Ramos (cell line): ENCODE measurements around the gene SPEF1.

Source experiments
- in situ Hi-C: fragments of 300-500 bp; cut with MboI; formaldehyde crosslinking; loops from one replicate; pipeline ENCODE4 v1.14.3; 2022; ENCODE audit warnings: low sequenced_read_pairs; ENCODE audit not compliant: unreplicated experiment

The SPEF1 gene

DNA sequence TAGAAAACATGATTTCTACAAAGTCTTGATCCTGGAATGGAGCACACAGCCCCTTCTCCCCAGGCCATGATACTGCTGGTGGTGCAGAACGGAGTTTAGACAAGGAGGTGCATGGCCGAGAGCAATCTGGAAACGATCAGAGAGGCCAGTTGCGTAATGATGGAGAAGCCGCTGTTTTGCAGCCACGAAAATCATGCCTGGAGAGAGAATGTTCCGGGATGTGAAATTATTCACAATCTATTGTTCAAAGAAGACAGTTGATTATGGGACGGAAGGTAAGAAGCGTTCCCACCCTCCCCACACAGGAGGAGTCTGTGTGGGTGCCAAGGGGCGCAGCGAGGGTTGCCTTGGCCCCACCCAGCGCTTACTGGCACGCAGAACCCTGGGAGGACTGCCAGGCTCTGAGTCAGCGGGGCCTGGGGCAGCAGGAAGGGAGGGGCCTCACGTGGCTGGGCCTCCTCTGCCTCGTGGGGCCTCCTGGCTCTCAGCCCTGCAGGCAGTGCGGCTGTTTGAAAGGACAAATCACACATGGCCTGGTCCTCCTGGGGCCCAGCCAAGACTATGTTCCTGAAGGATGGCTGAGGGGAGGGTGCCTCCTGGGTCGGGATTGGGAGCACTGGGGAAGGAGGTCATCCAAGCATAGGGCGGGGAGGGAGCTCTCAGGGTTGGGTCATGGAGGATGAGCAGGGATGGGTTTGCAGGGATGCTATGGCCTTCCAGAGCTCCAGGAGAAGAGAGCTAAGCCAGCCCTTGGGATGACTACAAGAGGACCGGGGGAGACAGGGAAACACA lies 30.4 kb upstream of the SPEF1 start:
- in situ Hi-C loops: no loop called here

- in situ Hi-C loops: no loop called here
These were observed 27.3 kb upstream of the SPEF1 start for GRCh38 chr20:3808544-3808943.

DNA sequence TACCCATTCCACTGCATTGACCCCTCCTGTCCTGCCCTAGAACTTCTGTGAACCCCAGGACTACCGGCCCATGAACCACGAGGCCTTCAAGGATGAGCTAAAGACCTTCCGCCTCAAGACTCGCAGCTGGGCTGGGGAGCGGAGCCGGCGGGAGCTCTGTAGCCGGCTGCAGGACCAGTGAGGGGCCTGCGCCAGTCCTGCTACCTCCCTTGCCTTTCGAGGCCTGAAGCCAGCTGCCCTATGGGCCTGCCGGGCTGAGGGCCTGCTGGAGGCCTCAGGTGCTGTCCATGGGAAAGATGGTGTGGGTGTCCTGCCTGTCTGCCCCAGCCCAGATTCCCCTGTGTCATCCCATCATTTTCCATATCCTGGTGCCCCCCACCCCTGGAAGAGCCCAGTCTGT lies 23.5 kb upstream of the SPEF1 start:
- in situ Hi-C loops: no loop called here

DNA sequence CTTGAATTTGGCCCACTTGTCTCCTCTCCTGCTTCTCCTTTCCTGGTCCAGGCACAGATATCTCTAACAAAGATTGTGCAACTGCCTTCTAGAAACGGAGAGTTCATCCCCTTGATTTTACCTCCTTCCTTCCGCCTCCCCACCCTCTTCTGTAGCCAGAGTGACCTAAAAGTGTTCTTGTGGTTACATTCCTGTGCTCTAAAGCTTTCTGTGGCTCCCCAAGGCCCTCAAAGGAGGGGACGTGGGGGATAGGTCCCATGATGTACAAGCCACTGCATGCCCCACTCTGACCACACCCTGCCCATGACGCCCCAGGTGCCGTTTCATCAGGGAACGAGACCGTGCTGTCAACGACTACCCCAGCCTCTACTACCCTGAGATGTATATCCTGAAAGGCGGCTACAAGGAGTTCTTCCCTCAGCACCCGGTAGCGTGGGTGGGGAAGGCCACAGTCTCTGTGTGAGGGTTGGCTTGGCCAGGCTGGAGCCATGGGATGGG lies 23.1 kb upstream of the SPEF1 start:
- in situ Hi-C loops: no loop called here

- in situ Hi-C loops: no loop called here
These were observed 22.6 kb upstream of the SPEF1 start for GRCh38 chr20:3803854-3804253.

- in situ Hi-C loops: no loop called here
These were observed 22.0 kb upstream of the SPEF1 start for GRCh38 chr20:3803289-3803688.

- in situ Hi-C loops: no loop called here
These were observed 21.4 kb upstream of the SPEF1 start for GRCh38 chr20:3802524-3803239.

- in situ Hi-C loops: no loop called here
These were observed 20.6 kb upstream of the SPEF1 start for GRCh38 chr20:3801846-3802245.

DNA sequence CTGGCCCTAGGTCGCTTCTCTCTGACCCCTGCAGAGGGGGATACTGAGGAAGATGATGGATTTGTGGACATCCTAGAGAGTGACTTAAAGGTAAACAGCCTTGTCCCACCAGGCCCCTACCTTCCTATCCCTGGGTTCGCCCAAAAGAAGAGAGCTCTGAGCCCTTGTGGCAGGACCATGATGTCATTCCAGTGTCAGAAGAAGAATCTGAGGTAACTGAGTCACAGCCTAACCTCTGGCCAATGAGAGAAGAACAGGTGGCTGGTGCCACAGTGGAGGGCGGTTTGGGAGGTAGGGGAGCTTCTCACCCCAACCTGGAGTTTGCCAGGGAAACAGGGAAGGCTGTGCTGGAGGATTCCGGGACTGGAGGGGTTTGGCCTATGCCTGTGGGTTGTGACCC lies 20.1 kb upstream of the SPEF1 start:
- in situ Hi-C loops: no loop called here

- in situ Hi-C loops: no loop called here
These were observed 19.6 kb upstream of the SPEF1 start for GRCh38 chr20:3800878-3801260.

GRCh38 chr20:3800256-3800877 lies 19.1 kb upstream of the SPEF1 start:
- in situ Hi-C loops: no loop called here

DNA sequence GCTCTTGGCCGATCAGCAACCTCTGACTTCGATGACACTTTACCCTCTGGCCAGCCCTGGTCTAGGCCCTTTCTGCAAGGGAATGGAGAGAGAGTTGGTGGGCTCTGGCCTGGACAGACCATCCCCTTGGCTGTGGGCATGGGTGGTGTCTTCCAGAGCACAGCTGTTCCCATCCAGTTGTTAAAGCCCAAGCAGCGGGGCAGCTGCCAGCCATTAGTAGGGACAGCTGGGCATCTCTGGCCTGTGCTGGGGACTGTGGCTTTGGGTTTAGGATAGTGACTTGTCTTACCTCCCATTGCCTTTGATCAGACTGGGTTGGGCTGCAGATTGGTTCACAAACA lies 17.6 kb upstream of the SPEF1 start:
- in situ Hi-C loops: no loop called here

DNA sequence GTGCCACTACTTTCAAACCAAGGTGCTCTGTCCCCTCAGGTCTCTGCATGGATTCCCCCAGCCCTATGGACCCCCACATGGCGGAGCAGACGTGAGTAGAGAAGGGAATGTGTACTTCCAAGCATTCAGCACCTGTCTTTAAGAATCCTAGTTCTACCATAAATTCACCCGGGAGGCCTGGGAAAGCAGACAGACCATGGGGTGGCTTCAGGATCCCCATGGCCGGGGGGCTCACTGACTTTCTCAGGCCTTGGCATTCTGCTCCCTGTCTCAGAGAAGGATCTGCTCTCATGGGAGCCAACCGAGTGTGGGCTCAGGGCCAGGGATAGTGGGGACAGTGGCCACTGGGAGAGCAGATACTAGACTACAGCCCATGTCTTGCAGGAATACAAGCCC lies 17.1 kb upstream of the SPEF1 start:
- in situ Hi-C loops: no loop called here

DNA sequence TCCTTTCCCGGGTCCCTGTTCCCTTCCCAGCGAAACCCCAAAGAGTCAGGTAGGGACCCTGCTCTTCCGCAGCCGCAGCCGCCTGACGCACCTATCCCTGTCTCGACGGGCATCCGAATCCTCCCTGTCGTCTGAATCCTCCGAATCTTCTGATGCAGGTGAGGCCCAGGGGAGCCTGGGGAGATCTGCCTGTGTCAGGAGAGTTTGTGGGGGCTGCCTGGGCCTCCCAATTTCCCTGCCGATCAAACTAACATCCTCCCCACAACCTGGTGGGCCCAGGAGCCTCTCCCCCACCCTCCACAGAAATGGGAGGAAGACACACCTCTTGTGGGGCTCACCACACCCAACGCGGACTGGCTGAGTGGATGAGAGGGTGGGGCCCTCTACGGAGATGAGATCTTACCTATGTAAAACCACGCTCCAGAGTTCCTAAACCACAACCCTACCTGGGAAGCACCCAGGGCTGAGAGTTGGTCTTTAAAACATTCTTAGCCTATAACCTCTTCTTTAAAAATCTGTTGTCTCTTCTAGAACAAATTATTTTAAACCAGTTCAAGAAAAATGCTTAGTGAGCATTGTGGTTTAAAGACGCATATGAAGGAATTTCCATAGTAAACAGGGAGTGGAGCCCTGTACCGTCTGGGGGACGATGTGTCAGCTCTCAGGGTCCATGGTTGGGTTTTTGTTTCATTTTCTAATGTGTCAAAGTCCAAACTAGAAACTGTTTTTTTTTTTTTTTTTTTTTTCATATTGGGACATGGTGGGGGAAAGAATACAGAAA lies 16.5 kb upstream of the SPEF1 start:
- in situ Hi-C loops: no loop called here

DNA sequence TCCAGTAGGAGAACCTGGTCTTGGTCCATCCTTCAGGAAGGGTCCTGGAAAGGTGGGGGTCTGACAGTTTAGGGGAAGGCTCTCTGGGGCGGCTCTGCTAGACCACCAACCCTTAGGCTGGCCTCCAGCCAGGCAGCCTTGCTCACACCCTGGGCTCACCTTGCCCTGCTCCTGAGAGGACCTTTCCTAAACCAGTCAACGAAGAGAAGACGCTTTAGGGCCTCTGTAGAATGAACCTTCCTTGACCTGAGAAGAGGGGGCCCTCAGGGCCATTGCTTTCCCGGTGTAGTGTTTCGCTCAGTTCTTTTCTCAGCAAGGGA lies 15.9 kb upstream of the SPEF1 start:
- in situ Hi-C loops: no loop called here

GRCh38 chr20:3796477-3797225 lies 15.4 kb upstream of the SPEF1 start:
- in situ Hi-C loops: no loop called here

DNA sequence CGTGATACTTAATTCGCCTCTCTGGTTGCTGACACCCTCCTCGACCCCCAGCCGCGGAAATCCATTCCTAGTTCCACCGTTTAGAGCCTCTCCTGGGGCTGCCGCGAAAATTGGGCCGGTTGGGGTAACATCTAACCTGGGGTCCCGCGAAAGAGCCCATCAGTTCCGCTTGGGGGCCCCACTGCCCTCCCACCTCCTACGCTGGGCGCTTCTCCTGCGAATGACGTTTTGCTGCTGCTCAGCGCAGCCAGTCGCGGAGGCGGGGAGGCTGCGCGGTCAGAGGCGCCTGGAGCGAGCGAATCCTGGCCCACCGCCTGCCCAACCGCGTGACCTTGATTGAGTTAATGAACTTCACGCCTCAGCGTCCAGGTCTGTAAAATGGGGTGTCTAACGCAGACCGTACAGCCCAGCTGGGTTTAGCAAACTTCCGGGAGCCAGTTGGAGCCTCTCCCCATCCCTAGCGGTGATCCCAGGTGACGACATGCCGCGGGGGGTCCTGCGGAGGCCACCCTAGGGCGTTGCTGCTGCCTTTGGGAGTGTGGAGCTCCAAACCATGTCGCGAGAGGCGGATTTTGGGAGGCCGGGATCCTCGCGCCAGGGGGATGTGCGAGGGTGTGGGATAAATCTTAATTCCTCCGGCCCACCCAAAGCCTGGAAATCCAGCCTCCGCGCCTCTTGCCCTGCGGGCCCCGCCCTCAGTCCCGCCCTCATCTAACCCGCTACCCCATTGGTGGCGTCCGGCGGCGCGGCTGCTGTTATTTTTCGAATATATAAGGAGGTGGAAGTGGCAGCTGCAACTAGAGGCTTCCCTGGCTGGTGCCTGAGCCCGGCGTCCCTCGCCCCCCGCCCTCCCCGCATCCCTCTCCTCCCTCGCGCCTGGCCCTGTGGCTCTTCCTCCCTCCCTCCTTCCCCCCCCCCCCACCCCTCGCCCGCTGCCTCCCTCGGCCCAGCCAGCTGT lies 14.5 kb upstream of the SPEF1 start, which contains the start of gene CDC25B:
TSS of gene CDC25B (plus strand) at position 800 of the 958 bp plus-strand sequence. CDS start 222 bp downstream, outside the sequence.
- in situ Hi-C loops: no loop called here

DNA sequence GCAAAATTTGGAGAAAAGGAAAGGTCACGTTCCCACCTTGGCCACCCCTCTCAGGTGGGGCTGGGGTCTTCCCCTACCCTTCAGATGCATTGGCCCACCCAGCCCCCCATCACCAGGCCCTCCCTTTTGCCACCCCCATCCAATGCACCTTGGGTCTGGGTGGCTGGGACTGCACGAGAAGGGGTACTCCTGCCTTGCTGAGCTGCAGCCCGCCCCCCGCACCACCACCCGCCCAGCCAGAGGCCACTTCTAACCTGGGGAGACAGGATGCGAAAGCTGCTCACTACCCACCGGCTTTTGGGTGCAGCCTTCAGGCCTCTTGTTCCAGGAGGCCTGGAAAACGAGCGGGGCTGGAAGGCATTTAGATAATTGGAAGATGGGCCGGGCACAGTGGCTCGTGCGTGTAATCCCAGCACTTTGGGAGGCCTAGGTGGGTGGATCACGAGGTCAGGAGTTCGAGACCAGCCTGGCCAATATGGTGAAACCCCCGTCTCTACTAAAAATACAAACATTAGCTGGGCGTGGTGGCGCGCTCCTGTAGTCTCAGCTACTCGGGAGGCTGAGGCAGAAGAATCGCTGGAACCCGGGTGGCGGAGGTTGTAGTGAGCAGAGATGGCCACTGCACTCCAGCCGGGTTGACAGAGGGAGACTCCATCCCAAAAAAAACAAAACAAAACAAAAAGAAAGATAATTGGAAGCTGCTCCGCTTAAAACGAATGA lies 13.6 kb upstream of the SPEF1 start:
- in situ Hi-C loops: no loop called here
